Smooth muscle cell (in vitro differentiated cells): Measurements from ENCODE around the gene ARHGEF1. TPM values are rescaled to one million over a fixed set of nuclear protein-coding genes. Genes with fewer than 3 reads are reported as not detected.

Experiments used
- DNase-seq: peaks from one replicate; lab custom pipeline; 2025; ENCODE audit not compliant: unreplicated experiment; lab: John Stamatoyannopoulos, UW
- H2AFZ ChIP-seq: fragments of 200-600 bp; sonication (generic); 2 replicates; pipeline ENCODE4 v1.6.0; 2016; ENCODE audit warnings: antibody characterized with exemption, low read depth, mild to moderate bottlenecking
- H3F3A ChIP-seq: fragments of 200-600 bp; sonication (generic); 2 replicates; pipeline ENCODE4 v1.6.0; 2017; ENCODE audit warnings: antibody characterized with exemption, low read depth
- H3K27ac ChIP-seq: fragments of 200-600 bp; sonication (generic); 2 replicates; pipeline ENCODE4 v1.5.1; 2016; ENCODE audit warnings: low read depth, mild to moderate bottlenecking
- H3K27me3 ChIP-seq: fragments of 200-600 bp; sonication (generic); 2 replicates; pipeline ENCODE4 v1.6.1; 2016; ENCODE audit warnings: low read depth, mild to moderate bottlenecking
- H3K36me3 ChIP-seq: fragments of 200-600 bp; sonication (generic); 2 replicates; pipeline ENCODE4 v1.5.1; 2016; ENCODE audit warnings: low read depth
- H3K4me1 ChIP-seq: fragments of 200-600 bp; sonication (generic); 2 replicates; pipeline ENCODE4 v1.5.1; 2016; ENCODE audit warnings: low read depth
- H3K4me2 ChIP-seq: fragments of 200-600 bp; sonication (generic); 2 replicates; pipeline ENCODE4 v1.6.0; 2016; ENCODE audit warnings: mild to moderate bottlenecking
- H3K4me3 ChIP-seq: fragments of 200-600 bp; sonication (generic); 2 replicates; pipeline ENCODE4 v1.5.1; 2016; ENCODE audit warnings: mild to moderate bottlenecking
- H3K79me2 ChIP-seq: fragments of 200-600 bp; sonication (generic); 2 replicates; pipeline ENCODE4 v1.6.0; 2016; ENCODE audit warnings: low read depth, mild to moderate bottlenecking
- H3K9ac ChIP-seq: fragments of 200-600 bp; sonication (generic); 2 replicates; pipeline ENCODE4 v1.6.0; 2016; ENCODE audit warnings: low read depth
- H3K9me3 ChIP-seq: fragments of 200-600 bp; sonication (generic); replicated peaks from 2 replicates; pipeline ENCODE4 v1.5.1; 2016; ENCODE audit warnings: low read depth
- H4K20me1 ChIP-seq: fragments of 200-600 bp; sonication (generic); 2 replicates; pipeline ENCODE4 v1.6.0; 2016; ENCODE audit warnings: low read depth
- CTCF ChIP-seq: fragments of 200-600 bp; sonication (generic); IDR thresholded peaks from 2 replicates; pipeline ENCODE4 v1.5.1; 2017; ENCODE audit warnings: borderline replicate concordance, mild to moderate bottlenecking, antibody characterized with exemption; ENCODE audit not compliant: insufficient read depth, poor library complexity, severe bottlenecking
- WGBS: methylation state at CpG from one replicate; pipeline ENCODE4 v1.1.7; 2016; ENCODE audit warnings: low lambda C conversion rate; 5-methylcytosine and 5-hydroxymethylcytosine counted together
- polyA plus RNA-seq: library from polyadenylated mRNA; unstranded; fragments of >200 nt; fragmentation: Nextera tagmentation; extraction: Ambion mirVana; gene quantifications from 2 replicates; pipeline ENCODE4 v1.2.1, GENCODE V29; 2016
- total RNA-seq: library from RNA; depleted of rRNA; stranded (reverse); fragments of >200 nt; gene quantifications from 2 replicates; pipeline ENCODE4 v1.2.3, GENCODE V29; 2014

Gene ARHGEF1
- total and polyA plus RNA-seq, 2 experiments from 2014 or later, result 24.3 to 69.6 TPM

- Histone ChIP-seq H3K79me2 (no peaks in the 10 kb centered on the region), H3F3A (no peaks in the 10 kb centered on the region), H3K4me3 (no peak overlapping the region), H3K9ac (no peak overlapping the region), H2AFZ (no peak overlapping the region), H3K4me1 (no peaks in the 10 kb centered on the region), H3K27me3 (peaks cover 100% of the 10 kb centered on the region), H3K4me2 (no peak overlapping the region), H3K36me3 (no peaks in the 10 kb centered on the region), H3K9me3 (no peaks in the 10 kb centered on the region), H3K27ac (no peak overlapping the region), H4K20me1 (peaks cover 5% of the 10 kb centered on the region)
- WGBS, result 55% methylated on average over 7 of the region's 7 CpGs
- DNase-seq, result no peak
- TF ChIP-seq CTCF, result no peak
These were observed 47.3 kb downstream of the ARHGEF1 start for GRCh38 chr19:41930322-41930722.

GRCh38 chr19:41930926-41931592 lies 48.1 kb downstream of the ARHGEF1 start:
- no peak for TF ChIP-seq CTCF
- peaks cover 5% of the 10 kb centered on the region for H4K20me1 ChIP-seq
- no peak overlapping the region for H3K4me3 ChIP-seq
- H3K27ac ChIP-seq, result no peak overlapping the region
- H3K4me1 ChIP-seq, result no peaks in the 10 kb centered on the region
- peaks cover 98% of the 10 kb centered on the region for H3K27me3 ChIP-seq
- H2AFZ ChIP-seq, result no peak overlapping the region
- H3K79me2 ChIP-seq, result no peaks in the 10 kb centered on the region
- no peaks in the 10 kb centered on the region for H3F3A ChIP-seq
- no peaks in the 10 kb centered on the region for H3K9me3 ChIP-seq
- no peak overlapping the region for H3K9ac ChIP-seq
- H3K36me3 ChIP-seq, result no peaks in the 10 kb centered on the region
- WGBS, result 7% methylated on average over 17 of the region's 17 CpGs
- DNase-seq, result no peak
- no peak overlapping the region for H3K4me2 ChIP-seq

GRCh38 chr19:41932259-41932719 lies 49.3 kb downstream of the ARHGEF1 start:
- WGBS, result 24% methylated on average over 7 of the region's 11 CpGs
- H3K4me3 ChIP-seq, result no peak overlapping the region
- H4K20me1 ChIP-seq, result peaks cover 5% of the 10 kb centered on the region
- H3K79me2 ChIP-seq, result no peaks in the 10 kb centered on the region
- no peaks in the 10 kb centered on the region for H3K9me3 ChIP-seq
- no peak overlapping the region for H3K4me2 ChIP-seq
- no peak for TF ChIP-seq CTCF
- H3K27me3 ChIP-seq, result peaks cover 96% of the 10 kb centered on the region
- no peak overlapping the region for H2AFZ ChIP-seq
- H3K9ac ChIP-seq, result no peak overlapping the region
- DNase-seq, result no peak
- H3K27ac ChIP-seq, result no peak overlapping the region
- H3K4me1 ChIP-seq, result no peaks in the 10 kb centered on the region
- H3K36me3 ChIP-seq, result no peaks in the 10 kb centered on the region
- no peaks in the 10 kb centered on the region for H3F3A ChIP-seq

GRCh38 chr19:41932720-41933332 lies 49.8 kb downstream of the ARHGEF1 start:
- Histone ChIP-seq H3K9me3 (no peaks in the 10 kb centered on the region), H3K36me3 (no peaks in the 10 kb centered on the region), H3K4me3 (no peak overlapping the region), H3K4me1 (no peaks in the 10 kb centered on the region), H3K27me3 (peaks cover 94% of the 10 kb centered on the region), H3F3A (no peaks in the 10 kb centered on the region), H3K4me2 (no peak overlapping the region), H4K20me1 (peaks cover 5% of the 10 kb centered on the region), H2AFZ (no peak overlapping the region), H3K9ac (no peak overlapping the region), H3K27ac (no peak overlapping the region), H3K79me2 (no peaks in the 10 kb centered on the region)
- 49% methylated on average over 28 of the region's 29 CpGs for WGBS
- TF ChIP-seq CTCF, result no peak
- DNase-seq, result no peak
